ENCODE results near the gene OTOGL.
"Not testable (repeated sequence)": the region's sequence is repeated elsewhere in the genome, so short reads cannot be mapped to it uniquely, and the experiment has no call there.

The OTOGL gene

DNA sequence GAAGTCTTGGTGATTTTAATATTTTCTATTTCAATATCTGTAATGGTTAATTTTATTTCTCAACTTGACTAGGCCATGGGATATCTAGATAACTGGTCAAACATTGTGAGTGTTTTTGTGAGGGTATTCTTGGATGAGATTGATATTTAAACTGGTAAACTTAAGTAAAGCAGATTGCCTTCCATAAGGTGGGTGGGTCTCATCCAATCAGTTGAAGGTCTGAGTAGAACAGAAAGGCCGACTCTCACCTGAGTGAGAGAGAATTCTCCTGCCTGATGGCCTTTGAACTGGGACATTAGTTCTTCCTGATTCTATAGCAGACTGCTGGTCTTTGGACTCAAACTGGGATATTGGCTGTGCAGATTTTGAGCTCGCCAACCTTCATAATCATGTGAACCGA is 36.3 kb downstream of the OTOGL start:
- no peak for DNase-seq (ENCODE audit: low spot score)

DNA sequence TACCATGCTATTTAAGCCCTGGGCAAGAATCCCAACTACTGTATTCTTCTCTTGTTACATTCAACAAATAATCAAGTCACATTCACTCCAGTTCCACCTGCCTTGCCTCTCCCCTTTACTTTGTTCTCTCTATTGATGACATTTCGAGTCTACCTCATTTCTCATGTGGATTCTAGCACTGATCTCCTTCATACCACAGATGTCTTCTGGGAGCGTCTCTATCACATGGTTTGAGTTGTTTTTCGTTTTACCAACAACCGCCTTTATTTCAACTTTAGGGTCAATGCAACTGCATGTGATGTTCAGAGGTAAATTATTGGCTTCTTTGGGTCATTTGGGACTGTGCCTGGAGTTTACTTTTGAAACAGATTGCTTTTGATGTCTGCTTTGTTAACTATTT is 40.7 kb downstream of the OTOGL start:
- DNase-seq (ENCODE audit: low spot score), result no peak

DNA sequence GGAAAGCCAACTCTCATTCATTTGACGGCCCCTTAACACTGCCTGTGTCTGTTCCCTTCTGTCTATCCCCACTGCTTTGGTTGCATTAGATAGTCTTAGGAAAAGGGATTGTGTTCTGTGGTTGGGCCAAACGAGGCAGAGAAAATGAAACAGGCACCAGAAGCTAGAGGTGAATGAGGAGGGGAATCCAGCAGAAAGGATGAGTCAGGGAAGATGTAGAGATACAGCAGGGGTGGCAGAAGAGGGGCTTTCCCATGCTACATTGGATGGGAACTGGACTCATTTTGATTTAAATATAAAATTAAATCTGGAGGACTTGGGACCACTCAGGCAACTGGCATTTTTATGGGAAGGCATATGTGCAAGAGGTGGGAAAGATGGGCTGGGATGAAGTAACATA is 43.3 kb downstream of the OTOGL start:
- no peak for DNase-seq (ENCODE audit: low spot score)

DNA sequence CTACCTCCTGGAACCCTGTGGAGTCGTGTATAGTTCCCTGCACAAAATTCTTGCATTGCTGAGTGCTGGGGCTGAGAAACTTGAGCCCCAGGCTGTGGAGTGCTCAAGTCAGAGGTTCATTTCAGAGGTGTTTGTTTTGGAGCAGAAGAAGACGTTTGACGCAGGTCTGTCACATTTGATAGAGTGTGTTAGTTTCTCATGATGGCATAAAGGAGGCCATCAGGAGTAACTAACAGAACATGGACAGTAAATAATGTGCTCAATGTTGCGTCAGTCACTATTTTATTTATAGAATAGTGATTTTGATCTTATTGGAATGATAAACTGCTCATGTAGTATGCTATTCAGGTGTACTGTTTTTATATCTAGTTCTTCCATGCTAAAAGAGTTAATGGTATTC is 44.2 kb downstream of the OTOGL start:
- DNase-seq (ENCODE audit: low spot score), result no peak

DNA sequence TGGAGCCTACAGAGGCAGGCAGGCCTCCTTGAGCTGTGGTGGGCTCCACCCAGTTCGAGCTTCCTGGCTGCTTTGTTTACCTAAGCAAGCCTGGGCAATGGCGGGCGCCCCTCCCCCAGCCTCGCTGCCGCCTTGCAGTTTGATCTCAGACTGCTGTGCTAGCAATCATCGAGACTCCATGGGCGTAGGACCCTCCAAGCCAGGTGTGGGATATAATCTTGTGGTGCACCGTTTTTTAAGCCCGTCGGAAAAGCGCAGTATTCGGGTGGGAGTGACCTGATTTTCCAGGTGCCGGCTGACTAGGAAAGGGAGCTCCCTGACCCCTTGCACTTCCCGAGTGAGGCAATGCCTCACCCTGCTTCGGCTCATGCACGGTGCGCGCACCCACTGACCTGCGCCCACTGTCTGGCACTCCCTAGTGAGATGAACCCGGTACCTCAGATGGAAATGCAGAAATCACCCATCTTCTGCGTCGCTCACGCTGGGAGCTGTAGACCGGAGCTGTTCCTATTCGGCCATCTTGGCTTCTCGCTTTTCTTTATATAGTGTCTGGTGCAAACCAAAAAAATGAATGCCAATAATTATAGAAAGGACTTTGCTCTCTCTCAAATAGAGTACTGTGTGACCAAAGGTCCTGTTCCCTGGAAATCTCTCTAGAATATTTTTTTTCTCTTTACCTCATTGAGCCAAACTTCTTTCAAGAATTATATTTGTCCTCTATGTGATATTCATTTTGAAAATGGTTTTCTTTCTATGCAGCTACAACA is 50.4 kb downstream of the OTOGL start:
- not testable (repeated sequence) for DNase-seq (ENCODE audit: low spot score)

DNA sequence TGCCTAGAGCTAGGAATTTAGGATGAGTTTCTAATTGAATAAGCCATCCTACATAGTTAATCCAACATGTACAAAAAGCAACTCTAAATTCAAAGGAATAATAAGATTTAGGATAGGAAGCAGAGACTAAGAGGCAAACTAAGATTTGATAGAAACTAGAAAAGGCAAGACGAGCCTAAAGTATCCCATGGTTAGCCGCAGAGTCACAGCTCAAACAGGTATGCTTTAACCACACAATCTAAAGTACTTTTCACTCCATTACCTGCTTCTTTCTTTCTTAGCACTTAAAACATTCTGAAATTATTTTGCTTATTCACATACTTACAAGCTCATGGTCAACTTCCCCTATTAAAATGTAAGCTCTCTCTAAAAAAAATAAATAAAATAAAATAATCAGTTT is 51.8 kb downstream of the OTOGL start:
- DNase-seq (ENCODE audit: low spot score), result no peak

DNA sequence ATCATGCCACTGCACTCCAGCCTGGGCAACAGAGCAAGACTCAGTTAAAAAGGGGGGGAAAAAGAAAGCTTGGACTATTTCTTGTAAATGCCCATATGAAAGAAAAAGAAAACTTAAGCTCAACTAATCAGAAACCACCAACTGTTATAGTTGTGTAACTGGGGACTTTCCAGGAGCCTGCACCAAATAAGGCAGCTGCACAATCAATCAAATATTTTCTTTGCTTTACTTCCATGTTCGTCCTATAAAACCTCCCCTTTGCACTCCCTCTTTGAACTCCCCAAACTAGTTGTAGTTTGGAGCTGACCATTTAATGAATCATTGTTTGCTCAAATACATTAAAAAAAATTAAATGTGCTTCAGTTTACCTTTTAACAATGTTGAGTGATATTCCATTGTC is 54.9 kb downstream of the OTOGL start:
- DNase-seq (ENCODE audit: low spot score), result no peak

DNA sequence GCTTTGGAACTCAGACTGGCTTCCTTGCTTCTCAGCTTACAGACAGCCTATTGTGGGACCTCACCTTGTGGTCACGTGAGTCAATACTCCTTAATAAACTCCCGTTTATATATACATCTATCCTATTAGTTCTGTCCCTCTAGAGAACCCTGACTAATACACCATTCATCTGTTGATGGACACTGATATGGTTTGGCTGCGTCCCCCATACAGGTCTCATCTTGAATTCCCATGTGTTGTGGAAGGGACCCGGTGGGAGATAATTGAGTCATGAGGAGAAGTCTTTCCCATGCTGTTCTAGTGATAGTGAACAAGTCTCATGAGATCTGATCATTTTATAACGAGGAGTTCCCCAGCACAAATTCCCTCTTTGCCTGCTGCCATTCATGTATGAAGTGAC is 57.0 kb downstream of the OTOGL start:
- DNase-seq (ENCODE audit: low spot score), result no peak

DNA sequence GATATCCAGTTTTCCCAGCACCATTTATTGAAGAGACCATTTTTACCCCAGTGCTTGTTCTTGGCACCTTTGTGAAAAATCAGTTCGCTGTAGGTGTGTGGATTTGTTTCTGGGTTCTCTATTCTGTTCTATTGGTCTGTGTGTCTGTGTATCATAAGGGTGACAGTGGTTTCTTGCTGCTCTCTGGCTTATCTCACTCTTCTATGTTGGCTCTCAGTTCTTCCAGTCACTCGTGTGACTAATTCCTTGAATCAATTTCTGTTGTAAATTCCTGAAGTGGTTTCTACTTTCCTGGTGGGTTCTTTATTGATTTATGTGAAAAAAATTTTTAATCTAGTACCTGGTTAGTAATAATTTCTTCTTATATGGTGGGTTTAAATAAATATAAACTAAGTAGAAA is 58.3 kb downstream of the OTOGL start:
- DNase-seq (ENCODE audit: low spot score), result peak; percentile 33

DNA sequence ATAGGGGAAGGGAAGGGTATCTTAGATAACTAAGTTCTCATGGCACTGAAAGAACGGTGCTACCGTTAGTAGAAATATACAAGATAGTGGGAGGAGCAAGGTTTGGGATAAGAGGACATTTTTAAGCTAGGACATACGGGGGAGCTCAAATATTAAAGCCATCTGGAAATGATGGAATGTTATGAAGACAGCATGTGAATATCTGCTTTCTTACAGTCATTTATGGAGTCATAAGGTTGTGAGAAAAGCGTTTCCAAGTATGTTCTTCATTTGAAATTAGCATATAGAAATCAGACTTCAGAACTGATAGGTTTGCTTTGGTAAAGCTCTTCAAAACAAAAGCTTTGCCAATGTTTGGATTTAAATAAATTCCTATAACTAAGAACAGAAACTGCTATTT is 62.3 kb downstream of the OTOGL start:
- DNase-seq (ENCODE audit: low spot score), result no peak

DNA sequence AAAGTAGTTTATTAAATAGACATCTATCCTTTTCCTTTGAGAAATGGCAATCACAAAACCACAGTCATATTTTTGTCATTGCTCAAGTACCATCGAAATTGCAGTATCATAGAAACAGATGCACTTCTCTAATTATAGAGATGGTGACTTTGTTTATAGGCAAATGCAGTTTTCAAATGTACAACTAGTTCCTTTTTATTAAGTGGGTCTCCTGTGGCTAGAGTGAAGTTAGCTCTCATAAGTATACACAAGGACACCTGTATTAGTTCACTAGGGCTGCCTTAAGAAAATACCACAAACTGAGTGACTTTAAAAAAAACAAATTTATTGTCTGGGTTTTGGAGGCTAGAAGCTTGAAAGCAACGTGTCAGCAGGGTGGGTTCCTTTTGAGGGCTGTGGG is 62.8 kb downstream of the OTOGL start:
- DNase-seq (ENCODE audit: low spot score), result no peak

DNA sequence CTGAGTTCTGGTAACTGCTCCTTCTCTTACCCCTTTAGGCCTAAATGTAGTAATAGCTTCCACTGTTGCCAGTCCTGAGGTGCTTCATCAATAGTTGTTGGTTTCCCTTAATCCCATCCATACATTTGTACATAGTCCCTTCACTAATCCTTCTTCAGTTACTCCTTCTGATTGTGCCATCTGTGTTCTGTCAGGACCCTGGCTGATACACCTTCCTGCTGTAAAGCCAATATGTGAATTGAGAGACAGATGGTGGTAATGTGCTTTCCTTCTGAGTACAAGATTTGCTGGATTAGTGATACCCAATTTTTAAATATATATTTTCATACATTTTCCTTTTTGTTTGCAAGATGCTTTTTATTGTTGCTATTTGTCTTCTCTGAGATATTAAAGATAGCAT is 66.4 kb downstream of the OTOGL start:
- DNase-seq (ENCODE audit: low spot score), result no peak

DNA sequence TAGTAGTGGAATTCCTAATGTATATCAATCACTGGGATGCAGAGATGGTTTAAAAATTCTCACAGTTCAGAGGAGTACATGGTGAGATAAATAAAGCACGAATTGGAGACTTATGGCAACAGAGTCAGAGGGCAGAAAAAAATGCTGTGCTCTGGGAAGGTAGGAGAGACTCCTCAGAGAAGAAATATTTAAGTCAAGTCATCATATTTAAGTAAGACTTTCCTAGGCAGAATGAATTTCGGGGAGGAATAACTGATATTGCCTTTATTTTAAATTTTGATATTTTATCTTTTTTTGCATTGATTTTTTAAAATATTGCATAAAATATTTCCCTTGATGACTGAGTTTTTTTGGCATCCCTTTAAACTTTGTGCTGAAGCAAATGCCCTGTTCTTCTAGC is 67.4 kb downstream of the OTOGL start:
- no peak for DNase-seq (ENCODE audit: low spot score)

DNA sequence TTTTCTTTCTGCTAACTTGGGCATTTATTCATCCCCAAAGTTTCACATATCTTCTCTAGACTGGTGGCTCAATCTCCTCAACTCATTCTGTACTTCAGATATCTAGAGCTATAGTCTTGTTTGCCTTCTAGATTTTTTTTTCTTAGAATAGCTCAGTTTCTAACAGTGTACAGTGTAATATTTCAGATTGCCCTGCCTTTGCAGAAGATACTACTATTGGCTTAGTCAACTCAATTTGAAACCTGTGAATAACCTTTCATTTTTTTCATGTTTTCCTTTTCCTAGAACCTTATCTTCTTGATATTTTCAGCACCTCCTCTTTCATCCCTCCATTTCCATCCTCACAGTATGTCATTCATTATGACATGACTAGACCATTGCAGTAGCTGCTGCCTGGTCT is 69.6 kb downstream of the OTOGL start:
- DNase-seq (ENCODE audit: low spot score), result no peak

DNA sequence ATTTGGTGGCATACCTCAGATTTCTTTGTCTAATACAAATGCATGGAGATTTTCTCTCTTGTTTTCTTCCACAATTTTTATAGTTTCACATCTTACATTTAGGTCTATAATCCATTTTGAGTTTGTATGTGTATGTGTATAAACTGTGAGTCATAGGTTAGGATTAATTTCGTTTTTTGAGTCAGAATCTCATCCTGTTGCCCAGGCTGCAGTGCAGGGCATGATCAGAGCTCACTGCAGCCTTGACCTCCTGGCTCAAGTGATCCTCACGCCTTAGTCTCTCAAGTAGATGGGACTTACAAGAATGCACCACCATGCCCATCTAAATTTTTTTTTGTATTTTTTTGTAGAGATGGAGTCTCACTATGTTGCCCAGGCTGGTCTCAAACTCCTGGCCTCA is 71.6 kb downstream of the OTOGL start:
- DNase-seq (ENCODE audit: low spot score), result no peak

DNA sequence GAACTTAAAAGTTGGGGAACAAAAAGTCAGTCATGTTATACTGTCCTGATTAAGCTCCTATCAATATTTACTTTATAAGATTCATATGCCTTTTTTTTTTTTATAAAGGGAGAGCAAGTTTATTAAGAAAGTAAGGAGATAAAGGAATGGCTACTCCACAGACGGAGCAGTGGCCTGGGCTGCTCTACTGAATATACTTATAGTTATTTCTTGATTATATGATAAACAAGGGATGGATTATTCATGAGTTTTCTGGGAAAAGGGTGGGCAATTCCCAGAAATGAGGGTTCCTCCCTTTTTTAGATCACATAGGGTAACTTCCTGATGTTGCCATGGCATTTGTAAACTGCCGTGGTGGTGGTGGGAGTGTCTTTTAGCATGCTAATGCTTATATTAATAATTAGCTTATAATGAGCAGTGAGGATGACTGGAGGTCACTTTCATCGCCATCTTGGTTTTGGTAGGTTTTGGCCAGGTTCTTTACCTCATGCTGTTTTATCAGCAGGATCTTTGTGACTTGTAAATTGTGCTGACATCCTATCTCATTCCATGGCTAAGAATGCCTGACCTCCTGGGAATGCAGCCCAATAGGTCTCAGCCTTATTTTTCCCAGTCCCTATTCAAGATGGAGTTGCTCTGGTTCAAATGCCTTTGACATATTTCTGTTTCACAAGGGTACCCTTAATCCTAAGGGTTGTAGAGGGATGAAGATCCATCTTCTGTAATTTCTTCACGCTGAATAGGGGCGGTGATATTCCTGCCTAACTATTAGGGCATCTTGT is 73.9 kb downstream of the OTOGL start:
- no peak for DNase-seq (ENCODE audit: low spot score)

DNA sequence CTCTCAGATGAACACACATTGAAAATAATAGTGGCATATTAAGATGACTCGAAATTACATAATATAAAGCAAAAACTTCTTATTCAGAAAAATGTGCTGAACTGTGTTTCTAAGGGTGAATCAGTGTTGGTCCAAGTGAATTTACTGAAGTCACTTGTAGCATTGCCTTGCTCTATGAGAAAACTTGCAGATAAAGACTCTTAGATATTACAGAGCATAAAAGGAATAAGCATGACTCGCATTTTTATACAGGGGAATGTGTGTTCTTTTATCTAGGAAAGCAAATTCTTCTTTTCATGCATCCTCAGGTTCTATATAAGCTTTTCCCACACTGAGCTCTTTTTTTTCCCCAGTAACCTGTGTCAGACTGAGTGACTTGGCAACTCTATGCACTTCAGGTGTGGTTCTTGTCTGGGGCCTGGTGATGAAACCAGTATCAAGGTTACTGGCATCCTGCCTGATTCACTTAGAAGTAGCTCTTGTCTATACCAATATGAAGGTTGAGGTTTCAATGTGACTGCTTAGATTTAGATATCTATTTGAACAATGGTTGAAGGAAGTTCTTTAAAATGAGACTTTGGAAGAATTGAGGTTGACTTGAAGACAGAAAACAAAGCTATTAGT is 76.1 kb downstream of the OTOGL start:
- no peak for DNase-seq (ENCODE audit: low spot score)

DNA sequence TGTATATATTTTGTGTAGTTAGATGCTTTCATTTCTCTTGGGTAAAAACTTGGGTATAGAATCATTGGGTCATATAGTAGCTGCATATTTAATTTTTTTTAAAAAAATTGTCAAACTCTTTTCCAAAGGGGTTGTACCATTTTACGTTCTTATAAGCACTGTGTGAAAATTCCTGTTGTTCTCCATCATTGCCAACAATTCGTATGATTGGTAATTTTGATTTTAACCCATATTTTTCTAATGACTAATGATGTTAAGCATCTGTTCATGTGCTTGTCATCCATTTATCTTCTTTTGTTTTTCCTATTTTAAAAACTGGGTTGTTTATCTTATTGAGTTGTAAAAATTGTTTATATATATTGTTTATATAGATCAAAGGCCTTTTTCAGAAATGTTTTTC is 77.4 kb downstream of the OTOGL start:
- DNase-seq (ENCODE audit: low spot score), result no peak

DNA sequence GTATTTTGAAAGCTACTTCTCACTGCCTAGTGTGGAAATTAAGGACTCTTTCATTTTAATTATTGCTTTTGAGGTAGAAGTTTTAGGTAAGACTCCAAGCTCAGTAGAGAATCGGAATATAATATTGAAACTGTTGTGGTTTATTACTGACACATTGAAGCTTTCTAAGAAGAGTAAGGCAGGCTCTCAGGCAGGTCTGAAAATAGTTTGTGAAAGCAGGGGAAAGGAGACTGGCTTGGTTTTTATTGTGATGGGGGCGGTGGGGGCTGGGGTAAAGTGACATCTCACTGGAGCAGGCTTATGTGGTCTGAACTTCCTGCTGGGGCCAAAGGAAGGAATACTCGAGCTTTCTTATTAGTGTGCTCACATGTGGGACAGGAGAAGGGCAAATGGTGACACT is 79.5 kb downstream of the OTOGL start:
- DNase-seq (ENCODE audit: low spot score), result no peak

DNA sequence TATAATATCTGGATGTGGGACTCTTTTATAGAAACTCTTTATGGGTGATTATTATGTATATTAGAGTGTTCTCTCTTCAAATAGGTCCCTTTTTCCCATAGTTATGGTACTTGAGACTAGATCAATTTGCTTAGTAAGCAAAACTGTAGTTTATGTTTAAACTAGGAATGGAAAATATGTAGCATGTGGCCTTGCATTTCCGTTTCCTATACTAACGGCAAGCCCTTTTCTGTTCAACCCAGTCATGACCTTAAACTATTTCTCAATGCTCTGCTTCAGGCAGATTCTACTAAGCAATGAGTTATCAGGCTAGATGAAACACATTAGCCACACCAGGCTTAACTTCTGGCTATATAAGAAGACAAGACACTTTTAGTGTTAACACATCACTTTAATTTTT is 84.6 kb downstream of the OTOGL start:
- DNase-seq (ENCODE audit: low spot score), result peak; percentile 14

DNA sequence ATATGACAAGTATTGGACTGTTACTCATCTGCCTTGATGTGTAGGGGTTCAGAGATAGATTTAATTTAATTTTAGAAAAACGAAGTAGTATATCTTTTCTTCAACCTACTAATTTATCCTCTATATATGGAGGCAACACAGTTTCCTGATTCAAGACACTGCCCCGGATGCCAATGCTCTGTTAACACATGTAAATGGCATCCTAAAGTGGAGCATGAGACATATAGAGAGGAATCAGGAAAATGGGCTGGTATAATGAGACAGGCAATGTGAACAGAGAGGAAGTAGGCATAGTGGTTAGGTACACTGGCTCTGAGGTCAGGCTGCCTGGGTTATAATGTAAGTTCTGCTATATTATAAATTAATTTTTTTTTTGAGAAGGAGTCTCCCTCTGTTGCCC is 85.6 kb downstream of the OTOGL start:
- DNase-seq (ENCODE audit: low spot score), result no peak

DNA sequence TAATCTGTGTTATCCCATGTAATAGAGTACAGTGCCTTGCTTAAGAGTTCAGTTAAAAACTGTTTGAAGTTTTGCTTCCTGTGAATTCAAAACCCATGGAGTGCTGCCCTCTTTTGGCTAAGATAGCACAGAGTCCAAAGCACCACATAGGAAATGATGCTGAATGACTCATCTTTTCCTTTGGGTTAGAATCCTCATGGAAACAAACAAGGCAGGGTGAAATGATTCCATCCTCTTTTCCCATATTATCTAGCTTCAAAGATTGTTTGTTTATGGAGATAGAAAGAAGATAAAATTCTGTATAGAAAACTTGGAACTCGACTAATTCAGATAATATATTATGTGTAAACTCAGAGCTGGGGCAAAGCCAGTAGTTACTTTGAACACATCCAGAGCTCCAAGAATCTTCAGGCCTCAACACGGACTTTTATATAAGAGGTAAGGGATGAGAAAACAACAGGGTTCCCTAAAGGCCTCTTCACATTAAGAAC is 87.4 kb downstream of the OTOGL start:
- DNase-seq (ENCODE audit: low spot score), result peak; percentile 87

DNA sequence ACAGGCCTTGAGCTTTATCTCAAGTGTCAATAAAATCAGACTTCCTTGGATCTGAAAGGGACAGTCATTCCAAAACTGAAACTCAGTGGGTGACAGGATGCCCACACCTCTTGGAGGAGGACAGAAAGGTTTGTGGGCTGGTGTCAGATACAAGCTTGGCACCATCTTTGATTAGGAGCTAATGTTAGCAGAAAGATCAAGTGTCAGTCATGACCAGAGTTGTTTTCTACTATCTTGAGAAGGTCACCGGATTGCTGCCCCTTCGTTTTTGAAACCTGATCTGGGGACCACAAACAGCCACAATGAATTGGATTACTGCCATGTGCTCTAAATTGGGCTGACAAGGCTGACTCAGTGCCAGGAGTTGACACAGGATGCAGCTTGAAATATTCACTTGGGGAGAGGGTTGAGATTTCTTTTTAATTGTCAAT is 88.3 kb downstream of the OTOGL start:
- DNase-seq (ENCODE audit: low spot score), result peak; percentile 8
